GM12892 (cell line): ENCODE data around the gene TNRC6B.

Source experiments
- POLR2A ChIP-seq: IDR thresholded peaks from 2 replicates; pipeline ENCODE4 v1.6.1; 2011; ENCODE audit warnings: low read depth, low read length, control low read depth
- POLR2AphosphoS5 ChIP-seq: IDR thresholded peaks from 2 replicates; pipeline ENCODE4 v1.6.1; 2011; ENCODE audit warnings: low read depth, low read length, control low read depth
- TAF1 ChIP-seq: IDR thresholded peaks from 2 replicates; pipeline ENCODE4 v1.6.1; 2011; ENCODE audit warnings: low read depth, mild to moderate bottlenecking, control low read depth, low read length, borderline replicate concordance

DNA sequence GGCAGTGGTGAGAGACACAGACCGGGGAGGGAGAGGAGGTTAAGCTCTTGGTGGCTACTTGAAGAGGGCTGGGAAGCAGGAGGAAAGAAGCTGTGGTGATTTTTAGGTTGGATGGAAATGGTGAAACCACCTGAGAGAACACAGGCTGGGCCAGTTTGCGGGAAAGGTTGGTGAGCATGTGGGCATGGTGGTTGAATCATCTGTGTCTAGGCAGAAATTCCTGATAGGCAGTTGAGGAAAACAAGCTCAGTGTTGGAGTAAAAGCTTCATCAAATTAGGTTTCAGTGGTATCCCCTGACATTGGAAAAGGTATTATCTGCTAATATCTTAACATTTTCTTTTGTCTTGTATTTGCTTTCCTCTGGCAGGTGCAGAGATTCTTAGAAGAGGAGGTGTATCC is 188.3 kb downstream of the TNRC6B start:
- TF ChIP-seq POLR2A: no peak
- TF ChIP-seq TAF1: no peak
- no peak for TF ChIP-seq POLR2AphosphoS5
